Bronchial epithelial cell (primary cell): ENCODE data around the gene MSH2. TPM values are rescaled to one million over a fixed set of nuclear protein-coding genes. Genes with fewer than 3 reads are reported as not detected.

Experiments
- DNase-seq: peaks from one replicate; pipeline ENCODE4 v3.0.0-alpha.2; 2010; ENCODE audit warnings: low read depth
- FAIRE-seq: peaks from 2 replicates; lab custom pipeline; 2011; peaks lifted over from hg19 to GRCh38; lab: Jason Lieb, UNC
- H3K27me3 ChIP-seq: 2 replicates; pipeline ENCODE4 v1.5.1; 2011; ENCODE audit warnings: low read length; ENCODE audit not compliant: control insufficient read depth, insufficient read depth
- H3K36me3 ChIP-seq: 2 replicates; pipeline ENCODE4 v1.5.1; 2011; ENCODE audit warnings: low read length; ENCODE audit not compliant: control insufficient read depth, insufficient read depth
- H3K4me3 ChIP-seq: 2 replicates; pipeline ENCODE4 v1.5.1; 2011; ENCODE audit warnings: mild to moderate bottlenecking, low read depth, low read length, control low read depth
- CTCF ChIP-seq: IDR thresholded peaks from 2 replicates; pipeline ENCODE4 v1.5.1; 2011; ENCODE audit warnings: mild to moderate bottlenecking, moderate library complexity, low read length, control low read depth, inconsistent platforms; ENCODE audit not compliant: insufficient read depth, severe bottlenecking
- total RNA-seq: library from RNA; depleted of rRNA; stranded (reverse); fragments of >200 nt; gene quantifications from 2 replicates; pipeline ENCODE4 v1.2.1, GENCODE V29; 2014

The MSH2 gene
- total RNA-seq, 1 donor from 2014 or later = 10.0 TPM

- FAIRE-seq (no peak), DNase-seq (no peak)
- H3K4me3 ChIP-seq = no peak overlapping the region
- no peak for TF ChIP-seq CTCF
- peaks cover 1% of the 10 kb centered on the region for H3K36me3 ChIP-seq
- H3K27me3 ChIP-seq = no peaks in the 10 kb centered on the region
Observed at GRCh38 chr2:47455411-47455810, 52.5 kb downstream of the MSH2 start.

DNA sequence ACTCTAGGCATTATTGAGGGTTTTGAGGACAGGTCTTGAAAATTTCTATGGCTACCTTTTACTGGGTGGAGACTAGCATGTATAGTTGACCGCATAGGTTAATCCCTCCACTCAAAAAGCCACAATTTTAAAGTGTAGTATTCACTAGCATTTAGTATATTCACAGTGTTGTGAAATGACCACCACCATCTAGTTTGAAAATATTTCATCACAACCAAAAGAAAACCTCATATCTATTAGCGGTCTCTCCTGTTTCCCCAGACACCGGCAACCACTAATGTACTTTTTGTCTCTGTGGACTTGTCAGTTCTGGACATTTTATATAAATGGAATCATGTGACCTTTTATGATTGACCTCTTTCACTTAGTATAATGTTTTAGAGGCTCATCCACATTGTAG is 53.9 kb downstream of the MSH2 start:
- no peak overlapping the region for H3K4me3 ChIP-seq
- FAIRE-seq (no peak), DNase-seq (no peak)
- TF ChIP-seq CTCF = no peak
- H3K27me3 ChIP-seq = no peaks in the 10 kb centered on the region
- H3K36me3 ChIP-seq = peaks cover 1% of the 10 kb centered on the region

GRCh38 chr2:47457268-47457667 is 54.3 kb downstream of the MSH2 start:
- DNase-seq = no peak
- Histone ChIP-seq H3K4me3 (no peak overlapping the region), H3K27me3 (no peaks in the 10 kb centered on the region), H3K36me3 (peaks cover 1% of the 10 kb centered on the region)
- FAIRE-seq = no peak
- TF ChIP-seq CTCF = no peak

DNA sequence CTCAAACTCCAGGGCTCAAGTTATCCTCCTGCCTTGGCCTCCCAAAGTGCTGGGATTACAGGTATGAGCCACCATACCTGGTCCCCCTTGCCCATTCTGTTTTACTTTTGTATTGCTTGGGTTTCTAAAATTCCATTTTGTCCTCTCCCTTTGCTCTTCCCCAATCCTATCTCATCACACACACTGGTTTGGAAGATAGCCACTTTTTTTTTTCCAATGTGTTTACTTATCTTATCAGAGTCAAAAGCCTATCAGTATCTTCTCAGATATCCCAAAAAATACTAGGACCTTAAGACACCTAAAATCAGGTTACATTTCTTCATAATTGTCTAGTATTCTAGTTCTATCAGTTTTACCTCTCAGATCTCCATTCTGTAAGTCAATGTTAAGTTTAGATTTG is 56.1 kb downstream of the MSH2 start:
- no peak for TF ChIP-seq CTCF

DNA sequence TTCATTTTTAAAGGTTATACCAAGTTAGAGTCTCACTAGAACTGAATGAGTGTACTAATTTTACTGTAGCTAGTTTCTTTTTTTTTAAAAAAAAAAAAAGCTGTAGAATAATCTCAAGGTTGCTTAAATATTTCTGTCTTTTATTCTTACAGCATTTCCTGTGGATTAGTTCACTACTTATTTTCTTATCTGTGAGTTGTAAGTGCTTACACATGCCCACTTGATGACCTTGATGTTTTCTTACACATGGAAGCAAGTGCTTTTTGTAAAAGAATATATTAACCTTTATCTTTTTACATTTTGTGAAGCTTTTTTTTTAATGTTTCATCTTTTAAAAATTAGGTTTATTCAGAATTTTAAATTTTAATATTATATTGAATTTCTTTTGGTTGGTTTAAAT is 57.8 kb downstream of the MSH2 start:
- DNase-seq (no peak), FAIRE-seq (no peak)
- Histone ChIP-seq H3K27me3 (no peaks in the 10 kb centered on the region), H3K4me3 (no peak overlapping the region), H3K36me3 (peaks cover 2% of the 10 kb centered on the region)
- no peak for TF ChIP-seq CTCF

More for the DNA sequence above, 56.1 kb downstream of the MSH2 start:
- peaks cover 2% of the 10 kb centered on the region for H3K36me3 ChIP-seq
- no peaks in the 10 kb centered on the region for H3K27me3 ChIP-seq
- DNase-seq (no peak), FAIRE-seq (no peak)
- no peak overlapping the region for H3K4me3 ChIP-seq

DNA sequence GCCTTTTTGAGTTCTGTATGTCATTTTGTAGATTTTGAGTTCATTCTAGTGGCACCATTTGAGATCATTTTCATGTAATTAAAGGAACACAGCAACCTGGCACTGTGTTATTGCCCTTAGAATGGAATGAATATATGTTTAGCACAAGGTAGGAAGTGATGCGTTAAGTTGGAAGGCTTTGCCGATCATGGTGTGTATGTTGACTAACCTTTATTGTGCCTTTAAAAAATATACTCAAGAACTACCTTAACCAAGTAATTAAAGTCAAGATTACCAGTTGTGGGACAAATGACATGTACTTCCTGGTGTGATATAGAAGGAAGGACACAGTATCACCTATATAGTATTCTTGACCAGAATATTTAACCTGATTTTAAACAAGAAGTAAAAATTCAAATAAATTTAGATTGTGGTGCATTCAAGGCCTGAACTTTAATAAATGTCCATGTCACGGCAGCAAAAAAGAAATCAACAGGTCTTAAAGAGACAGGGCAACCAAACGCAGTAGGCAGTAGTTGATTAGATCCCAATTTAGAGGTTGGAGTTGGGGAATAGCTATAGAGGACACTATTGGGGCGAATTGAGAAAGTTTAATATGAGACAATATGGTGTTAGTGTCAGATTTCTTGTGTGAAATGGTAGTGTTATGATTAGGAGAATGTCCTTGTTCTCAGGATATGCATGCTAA is 68.6 kb downstream of the MSH2 start:
- TF ChIP-seq CTCF = no peak
- Histone ChIP-seq H3K36me3 (no peaks in the 10 kb centered on the region), H3K27me3 (no peaks in the 10 kb centered on the region), H3K4me3 (no peak overlapping the region)
- DNase-seq = no peak
- FAIRE-seq = no peak
